K562 treated with DMSO at 1 percent for 12 hours (cell line): ENCODE results near the gene TRERF1. TPM values are rescaled to one million over a fixed set of nuclear protein-coding genes. Genes with fewer than 3 reads are reported as not detected.

Source experiments
- total RNA-seq: library from RNA; unstranded; fragments of 300-600 nt; gene quantifications from 2 replicates; pipeline ENCODE4 v1.2.3, GENCODE V29; 2022; ENCODE audit not compliant: insufficient read depth

TRERF1 gene, protein sequence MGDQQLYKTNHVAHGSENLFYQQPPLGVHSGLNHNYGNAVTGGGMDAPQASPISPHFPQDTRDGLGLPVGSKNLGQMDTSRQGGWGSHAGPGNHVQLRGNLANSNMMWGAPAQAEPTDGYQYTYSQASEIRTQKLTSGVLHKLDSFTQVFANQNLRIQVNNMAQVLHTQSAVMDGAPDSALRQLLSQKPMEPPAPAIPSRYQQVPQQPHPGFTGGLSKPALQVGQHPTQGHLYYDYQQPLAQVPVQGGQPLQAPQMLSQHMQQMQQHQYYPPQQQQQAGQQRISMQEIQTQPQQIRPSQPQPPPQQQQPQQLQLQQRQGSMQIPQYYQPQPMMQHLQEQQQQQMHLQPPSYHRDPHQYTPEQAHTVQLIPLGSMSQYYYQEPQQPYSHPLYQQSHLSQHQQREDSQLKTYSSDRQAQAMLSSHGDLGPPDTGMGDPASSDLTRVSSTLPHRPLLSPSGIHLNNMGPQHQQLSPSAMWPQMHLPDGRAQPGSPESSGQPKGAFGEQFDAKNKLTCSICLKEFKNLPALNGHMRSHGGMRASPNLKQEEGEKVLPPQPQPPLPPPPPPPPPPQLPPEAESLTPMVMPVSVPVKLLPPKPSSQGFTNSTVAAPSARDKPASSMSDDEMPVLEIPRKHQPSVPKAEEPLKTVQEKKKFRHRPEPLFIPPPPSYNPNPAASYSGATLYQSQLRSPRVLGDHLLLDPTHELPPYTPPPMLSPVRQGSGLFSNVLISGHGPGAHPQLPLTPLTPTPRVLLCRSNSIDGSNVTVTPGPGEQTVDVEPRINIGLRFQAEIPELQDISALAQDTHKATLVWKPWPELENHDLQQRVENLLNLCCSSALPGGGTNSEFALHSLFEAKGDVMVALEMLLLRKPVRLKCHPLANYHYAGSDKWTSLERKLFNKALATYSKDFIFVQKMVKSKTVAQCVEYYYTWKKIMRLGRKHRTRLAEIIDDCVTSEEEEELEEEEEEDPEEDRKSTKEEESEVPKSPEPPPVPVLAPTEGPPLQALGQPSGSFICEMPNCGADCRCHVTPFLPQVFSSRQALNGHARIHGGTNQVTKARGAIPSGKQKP (N-terminal part only)
- total RNA-seq: 0.30 TPM in 1 of 2 replicates, not detected in the other

DNA sequence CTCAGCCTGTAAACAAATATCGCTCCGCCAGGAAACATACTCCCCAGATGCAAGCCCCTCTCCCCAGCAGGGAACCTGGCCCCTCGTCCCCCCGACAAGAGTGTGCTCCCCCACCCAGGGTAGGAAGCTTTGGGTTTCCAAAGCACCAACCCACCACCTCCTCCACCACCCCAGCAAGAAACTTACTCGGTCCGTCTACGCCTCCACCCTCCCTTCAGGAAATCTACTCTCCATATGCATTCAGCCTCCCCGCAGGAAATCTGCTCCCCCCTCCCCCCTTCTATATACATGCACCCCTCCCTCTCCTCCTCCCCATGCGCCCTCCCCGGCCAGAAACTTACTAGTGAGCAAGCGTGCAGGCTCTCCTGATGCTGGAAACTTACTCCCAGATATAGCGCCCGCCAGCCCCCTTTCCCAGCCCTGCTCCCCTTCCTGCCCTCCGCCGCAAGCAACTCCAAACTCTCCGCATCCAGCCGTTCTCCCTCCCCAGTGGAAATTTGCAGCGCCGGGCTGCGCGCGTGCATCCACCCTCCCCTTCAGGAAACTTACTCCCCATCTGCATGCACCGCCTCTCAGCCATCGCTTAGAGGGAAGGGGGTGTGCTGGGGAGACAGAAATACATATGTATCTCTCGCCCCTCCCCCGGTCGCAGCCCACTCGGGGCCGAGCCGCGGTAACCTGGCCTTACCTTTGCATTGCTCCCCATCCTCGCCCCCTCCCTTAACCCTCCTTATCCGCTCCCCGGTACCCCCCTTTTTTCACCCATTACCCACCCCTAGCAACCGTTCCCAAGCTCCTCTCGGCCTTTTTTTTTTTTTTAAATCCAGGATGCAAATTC, at the start of gene TRERF1:
TRERF1 (minus strand) TSS at position 594 of the 838 bp plus-strand sequence. CDS start 182,336 bp downstream, outside the sequence.

DNA sequence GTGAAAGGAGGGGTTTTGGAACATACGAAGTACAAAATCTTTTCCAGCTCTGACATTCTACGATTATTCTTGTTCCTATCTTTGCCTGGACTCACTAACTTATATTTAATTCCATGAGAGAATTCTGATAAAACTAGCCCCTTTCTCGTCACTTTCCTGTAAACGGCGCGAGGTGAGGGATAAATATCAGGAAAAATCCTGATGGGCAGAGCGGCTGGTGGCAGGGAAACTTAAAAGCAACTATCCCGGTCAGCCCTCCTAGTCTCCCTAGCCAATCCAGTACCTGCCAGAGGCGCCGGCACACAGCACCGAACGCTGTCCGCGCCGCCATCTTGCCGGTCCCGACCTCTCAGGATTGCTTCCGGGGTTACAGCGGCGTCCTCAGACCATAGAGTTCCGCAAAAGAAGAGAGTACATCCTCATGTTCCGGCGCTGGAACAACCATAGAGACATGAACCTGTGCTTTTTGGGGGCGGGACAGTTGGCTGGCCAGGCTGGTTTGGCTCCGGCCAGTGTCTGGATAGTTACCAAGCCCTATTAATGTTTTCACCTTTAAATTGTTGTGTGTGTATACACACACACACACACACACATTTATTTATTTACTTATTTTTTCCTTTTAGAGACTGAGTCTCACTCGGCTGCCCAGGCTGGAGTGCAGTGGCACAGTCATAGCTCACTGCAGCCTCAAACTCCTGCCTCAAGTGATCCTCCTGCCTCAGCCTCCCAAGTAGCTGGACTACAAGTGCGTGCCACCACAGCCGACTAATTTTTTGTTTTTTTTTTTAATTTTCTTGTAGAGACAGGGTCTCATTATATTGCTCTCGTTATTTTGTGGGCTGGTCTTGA, 234.0 kb downstream of the TRERF1 start, which contains the start of gene MRPS10:
MRPS10 (minus strand) TSS at position 343 of the 849 bp plus-strand sequence; CDS start at position 331, 12 bp downstream.

Other genes starting within 250 kb of the TRERF1 start
- 26.3 and 52.0 TPM in 2 replicates for gene MRPS10, start 234.1 kb downstream of the TRERF1 start, total RNA-seq
- 5.7 and 25.0 TPM in 2 replicates for gene UBR2, start 112.1 kb upstream of the TRERF1 start, total RNA-seq